HepG2 (cell line): ENCODE data around the gene AAMP. TPM values are rescaled to one million over a fixed set of nuclear protein-coding genes. Genes with fewer than 3 reads are reported as not detected.

Experiments used
- ATF7 ChIP-seq, 2 experiments: fragments of 450-650 bp in 1 of 2; sonication (generic) in 1 of 2; formaldehyde crosslinking in 1 of 2; IDR thresholded peaks; 2 replicates each; pipeline versions ENCODE4 v1.4.0 to v1.6.1; 2016 to 2020; ENCODE audit warnings: antibody characterized with exemption in 1 of 2, mild to moderate bottlenecking in 1 of 2, missing genetic modification reagents in 1 of 2
- ATF7-NPFF ChIP-seq: sonication (generic); formaldehyde crosslinking; IDR thresholded peaks from 2 replicates; pipeline ENCODE4 v1.8.1; 2023; ENCODE audit warnings: mild to moderate bottlenecking, low read depth, missing genetic modification reagents, moderate library complexity
- BCL6 ChIP-seq: IDR thresholded peaks from 2 replicates; pipeline ENCODE4 v1.6.1; 2016; ENCODE audit warnings: missing genetic modification reagents, missing compliant biosample characterization
- CEBPG ChIP-seq: IDR thresholded peaks from 2 replicates; pipeline ENCODE4 v1.6.1; 2016
- CHD4 ChIP-seq: fragments of 200-600 bp; sonication (generic); IDR thresholded peaks from 2 replicates; pipeline ENCODE4 v1.7.0; 2017; ENCODE audit warnings: mild to moderate bottlenecking, low read length, borderline replicate concordance
- DNMT3B ChIP-seq: conservative IDR thresholded peaks from 2 replicates; pipeline ENCODE4 v1.6.1; 2016; ENCODE audit warnings: missing biosample characterization, control low read depth
- FOXA3 ChIP-seq: IDR thresholded peaks from 2 replicates; pipeline ENCODE4 v1.6.1; 2016; ENCODE audit warnings: missing genetic modification reagents, missing compliant biosample characterization
- NR2F1 ChIP-seq, 2 experiments: fragments of 450-650 bp in 1 of 2; formaldehyde crosslinking in 1 of 2; IDR thresholded peaks; 2 replicates each; pipeline versions ENCODE4 v1.5.0 to v1.6.1; 2016 to 2020; ENCODE audit warnings: mild to moderate bottlenecking in 1 of 2, missing compliant biosample characterization in 1 of 2, missing genetic modification reagents in 1 of 2, moderate library complexity in 1 of 2
- SMYD3 ChIP-seq: sonication (generic); formaldehyde crosslinking; IDR thresholded peaks from 2 replicates; pipeline ENCODE4 v1.8.1; 2023; ENCODE audit warnings: mild to moderate bottlenecking, missing genetic modification reagents
- ZBTB1 ChIP-seq: sonication (generic); formaldehyde crosslinking; IDR thresholded peaks from 2 replicates; pipeline ENCODE4 v1.4.0; 2020; ENCODE audit warnings: missing genetic modification reagents, borderline replicate concordance
- ZBTB7B ChIP-seq: sonication (generic); formaldehyde crosslinking; IDR thresholded peaks from 2 replicates; pipeline ENCODE4 v1.4.0; 2020; ENCODE audit warnings: missing genetic modification reagents
- ZMAT3 ChIP-seq: sonication (generic); formaldehyde crosslinking; conservative IDR thresholded peaks from 2 replicates; pipeline ENCODE4 v1.7.0; 2021; ENCODE audit warnings: missing genetic modification reagents
- ZNF33B ChIP-seq: sonication (generic); formaldehyde crosslinking; IDR thresholded peaks from 2 replicates; pipeline ENCODE4 v1.5.1; 2020; ENCODE audit warnings: mild to moderate bottlenecking, missing genetic modification reagents
- ZNF382 ChIP-seq: sonication (generic); formaldehyde crosslinking; IDR thresholded peaks from 2 replicates; pipeline ENCODE4 v1.5.0; 2020; ENCODE audit warnings: missing genetic modification reagents, mild to moderate bottlenecking, borderline replicate concordance
- ZNF703 ChIP-seq: sonication (generic); formaldehyde crosslinking; IDR thresholded peaks from 2 replicates; pipeline ENCODE4 v1.5.1; 2020; ENCODE audit warnings: missing genetic modification reagents, mild to moderate bottlenecking, moderate library complexity, borderline replicate concordance
- polyA plus RNA-seq, 8 experiments: library from polyadenylated mRNA; depleted of rRNA in 3 of 8; stranded (reverse) in 7 of 8; unstranded in 1 of 8; fragments of >200 nt; fragmentation: Illumina TruSeq in 4 of 8; extraction: Trizol in 4 of 8; gene quantifications; 2 replicates each; pipeline versions ENCODE4 v1.2.1 to v1.2.3, GENCODE V29; 2011 to 2016; ENCODE audit warnings: low read depth in 4 of 8, missing spikeins in 1 of 8, mixed read lengths in 1 of 8; ENCODE audit not compliant: insufficient read depth in 1 of 8
- total RNA-seq, 5 experiments: library from RNA; depleted of rRNA; stranded (reverse); fragments of >200 nt; fragmentation: Illumina TruSeq; extraction: Trizol; gene quantifications; 2 replicates each; pipeline ENCODE4 v1.2.3, GENCODE V29; 2016; ENCODE audit warnings: low read depth in 1 of 5
- TF ChIP-seq, protein P1 (sequence below): sonication (generic); formaldehyde crosslinking; conservative IDR thresholded peaks from 2 replicates; pipeline ENCODE4 v1.4.0; 2020; ENCODE audit warnings: mild to moderate bottlenecking, missing genetic modification reagents, moderate library complexity
- TF ChIP-seq, protein P2 (sequence below): sonication (generic); formaldehyde crosslinking; IDR thresholded peaks from 2 replicates; pipeline ENCODE4 v1.8.1; 2023; ENCODE audit warnings: missing genetic modification reagents, inconsistent platforms, borderline replicate concordance
- TF ChIP-seq, protein P3 (sequence below): sonication (generic); formaldehyde crosslinking; IDR thresholded peaks from 2 replicates; pipeline ENCODE4 v1.5.1; 2020; ENCODE audit warnings: mild to moderate bottlenecking, missing genetic modification reagents, borderline replicate concordance
- TF ChIP-seq, protein P4 (sequence below): sonication (generic); formaldehyde crosslinking; IDR thresholded peaks from 2 replicates; pipeline ENCODE4 v1.5.0; 2020; ENCODE audit warnings: missing genetic modification reagents

AAMP gene
- total and polyA plus RNA-seq, 2 of the 13 experiments (the other 11 are each of a cell fraction or from before 2014, with no cell fraction given): 110 to 186 TPM

GRCh38 chr2:218245214-218245613 lies 24.7 kb downstream of the AAMP start (continued):
- peak in 1 of 2 experiments; percentile 18; a peak in 1 of 4 replicates for TF ChIP-seq NR2F1 (CRISPR knock-in tag; IDR thresholded peaks at IDR 0.05)
- no peak for TF ChIP-seq SMYD3 (CRISPR knock-in tag)
- TF ChIP-seq CEBPG: no peak
- TF ChIP-seq ATF7-NPFF (CRISPR knock-in tag): no peak
- TF ChIP-seq ATF7 (IDR thresholded peaks at IDR 0.05): no peak
- no peak for TF ChIP-seq ATF7 (CRISPR knock-in tag; IDR thresholded peaks at IDR 0.05)
- no peak for TF ChIP-seq DNMT3B (CRISPR knock-in tag)
- TF ChIP-seq, protein P1, sequence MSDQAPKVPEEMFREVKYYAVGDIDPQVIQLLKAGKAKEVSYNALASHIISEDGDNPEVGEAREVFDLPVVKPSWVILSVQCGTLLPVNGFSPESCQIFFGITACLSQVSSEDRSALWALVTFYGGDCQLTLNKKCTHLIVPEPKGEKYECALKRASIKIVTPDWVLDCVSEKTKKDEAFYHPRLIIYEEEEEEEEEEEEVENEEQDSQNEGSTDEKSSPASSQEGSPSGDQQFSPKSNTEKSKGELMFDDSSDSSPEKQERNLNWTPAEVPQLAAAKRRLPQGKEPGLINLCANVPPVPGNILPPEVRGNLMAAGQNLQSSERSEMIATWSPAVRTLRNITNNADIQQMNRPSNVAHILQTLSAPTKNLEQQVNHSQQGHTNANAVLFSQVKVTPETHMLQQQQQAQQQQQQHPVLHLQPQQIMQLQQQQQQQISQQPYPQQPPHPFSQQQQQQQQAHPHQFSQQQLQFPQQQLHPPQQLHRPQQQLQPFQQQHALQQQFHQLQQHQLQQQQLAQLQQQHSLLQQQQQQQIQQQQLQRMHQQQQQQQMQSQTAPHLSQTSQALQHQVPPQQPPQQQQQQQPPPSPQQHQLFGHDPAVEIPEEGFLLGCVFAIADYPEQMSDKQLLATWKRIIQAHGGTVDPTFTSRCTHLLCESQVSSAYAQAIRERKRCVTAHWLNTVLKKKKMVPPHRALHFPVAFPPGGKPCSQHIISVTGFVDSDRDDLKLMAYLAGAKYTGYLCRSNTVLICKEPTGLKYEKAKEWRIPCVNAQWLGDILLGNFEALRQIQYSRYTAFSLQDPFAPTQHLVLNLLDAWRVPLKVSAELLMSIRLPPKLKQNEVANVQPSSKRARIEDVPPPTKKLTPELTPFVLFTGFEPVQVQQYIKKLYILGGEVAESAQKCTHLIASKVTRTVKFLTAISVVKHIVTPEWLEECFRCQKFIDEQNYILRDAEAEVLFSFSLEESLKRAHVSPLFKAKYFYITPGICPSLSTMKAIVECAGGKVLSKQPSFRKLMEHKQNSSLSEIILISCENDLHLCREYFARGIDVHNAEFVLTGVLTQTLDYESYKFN (CRISPR knock-in tag): peak; percentile 59
- TF ChIP-seq FOXA3: no peak
- 0 out of 2 replicates have a peak, but pooled peaks have one; percentile 36 for TF ChIP-seq ZNF33B (CRISPR knock-in tag)
- no peak for TF ChIP-seq ZNF382 (CRISPR knock-in tag)
- no peak for TF ChIP-seq ZNF703 (CRISPR knock-in tag)
- TF ChIP-seq, protein P2, sequence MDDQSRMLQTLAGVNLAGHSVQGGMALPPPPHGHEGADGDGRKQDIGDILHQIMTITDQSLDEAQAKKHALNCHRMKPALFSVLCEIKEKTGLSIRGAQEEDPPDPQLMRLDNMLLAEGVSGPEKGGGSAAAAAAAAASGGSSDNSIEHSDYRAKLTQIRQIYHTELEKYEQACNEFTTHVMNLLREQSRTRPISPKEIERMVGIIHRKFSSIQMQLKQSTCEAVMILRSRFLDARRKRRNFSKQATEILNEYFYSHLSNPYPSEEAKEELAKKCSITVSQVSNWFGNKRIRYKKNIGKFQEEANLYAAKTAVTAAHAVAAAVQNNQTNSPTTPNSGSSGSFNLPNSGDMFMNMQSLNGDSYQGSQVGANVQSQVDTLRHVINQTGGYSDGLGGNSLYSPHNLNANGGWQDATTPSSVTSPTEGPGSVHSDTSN (CRISPR knock-in tag): no peak
- no peak for TF ChIP-seq CHD4
- TF ChIP-seq, protein P3, sequence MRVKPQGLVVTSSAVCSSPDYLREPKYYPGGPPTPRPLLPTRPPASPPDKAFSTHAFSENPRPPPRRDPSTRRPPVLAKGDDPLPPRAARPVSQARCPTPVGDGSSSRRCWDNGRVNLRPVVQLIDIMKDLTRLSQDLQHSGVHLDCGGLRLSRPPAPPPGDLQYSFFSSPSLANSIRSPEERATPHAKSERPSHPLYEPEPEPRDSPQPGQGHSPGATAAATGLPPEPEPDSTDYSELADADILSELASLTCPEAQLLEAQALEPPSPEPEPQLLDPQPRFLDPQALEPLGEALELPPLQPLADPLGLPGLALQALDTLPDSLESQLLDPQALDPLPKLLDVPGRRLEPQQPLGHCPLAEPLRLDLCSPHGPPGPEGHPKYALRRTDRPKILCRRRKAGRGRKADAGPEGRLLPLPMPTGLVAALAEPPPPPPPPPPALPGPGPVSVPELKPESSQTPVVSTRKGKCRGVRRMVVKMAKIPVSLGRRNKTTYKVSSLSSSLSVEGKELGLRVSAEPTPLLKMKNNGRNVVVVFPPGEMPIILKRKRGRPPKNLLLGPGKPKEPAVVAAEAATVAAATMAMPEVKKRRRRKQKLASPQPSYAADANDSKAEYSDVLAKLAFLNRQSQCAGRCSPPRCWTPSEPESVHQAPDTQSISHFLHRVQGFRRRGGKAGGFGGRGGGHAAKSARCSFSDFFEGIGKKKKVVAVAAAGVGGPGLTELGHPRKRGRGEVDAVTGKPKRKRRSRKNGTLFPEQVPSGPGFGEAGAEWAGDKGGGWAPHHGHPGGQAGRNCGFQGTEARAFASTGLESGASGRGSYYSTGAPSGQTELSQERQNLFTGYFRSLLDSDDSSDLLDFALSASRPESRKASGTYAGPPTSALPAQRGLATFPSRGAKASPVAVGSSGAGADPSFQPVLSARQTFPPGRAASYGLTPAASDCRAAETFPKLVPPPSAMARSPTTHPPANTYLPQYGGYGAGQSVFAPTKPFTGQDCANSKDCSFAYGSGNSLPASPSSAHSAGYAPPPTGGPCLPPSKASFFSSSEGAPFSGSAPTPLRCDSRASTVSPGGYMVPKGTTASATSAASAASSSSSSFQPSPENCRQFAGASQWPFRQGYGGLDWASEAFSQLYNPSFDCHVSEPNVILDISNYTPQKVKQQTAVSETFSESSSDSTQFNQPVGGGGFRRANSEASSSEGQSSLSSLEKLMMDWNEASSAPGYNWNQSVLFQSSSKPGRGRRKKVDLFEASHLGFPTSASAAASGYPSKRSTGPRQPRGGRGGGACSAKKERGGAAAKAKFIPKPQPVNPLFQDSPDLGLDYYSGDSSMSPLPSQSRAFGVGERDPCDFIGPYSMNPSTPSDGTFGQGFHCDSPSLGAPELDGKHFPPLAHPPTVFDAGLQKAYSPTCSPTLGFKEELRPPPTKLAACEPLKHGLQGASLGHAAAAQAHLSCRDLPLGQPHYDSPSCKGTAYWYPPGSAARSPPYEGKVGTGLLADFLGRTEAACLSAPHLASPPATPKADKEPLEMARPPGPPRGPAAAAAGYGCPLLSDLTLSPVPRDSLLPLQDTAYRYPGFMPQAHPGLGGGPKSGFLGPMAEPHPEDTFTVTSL (CRISPR knock-in tag): no peak
- peak; percentile 49; the same call in 1 of the 2 replicates for TF ChIP-seq ZBTB7B (CRISPR knock-in tag)
- no peak for TF ChIP-seq ZBTB1 (CRISPR knock-in tag)
- no peak for TF ChIP-seq ZMAT3 (CRISPR knock-in tag)
- 0 out of 2 replicates have a peak, but pooled peaks have one; percentile 29 for TF ChIP-seq BCL6
- TF ChIP-seq, protein P4, sequence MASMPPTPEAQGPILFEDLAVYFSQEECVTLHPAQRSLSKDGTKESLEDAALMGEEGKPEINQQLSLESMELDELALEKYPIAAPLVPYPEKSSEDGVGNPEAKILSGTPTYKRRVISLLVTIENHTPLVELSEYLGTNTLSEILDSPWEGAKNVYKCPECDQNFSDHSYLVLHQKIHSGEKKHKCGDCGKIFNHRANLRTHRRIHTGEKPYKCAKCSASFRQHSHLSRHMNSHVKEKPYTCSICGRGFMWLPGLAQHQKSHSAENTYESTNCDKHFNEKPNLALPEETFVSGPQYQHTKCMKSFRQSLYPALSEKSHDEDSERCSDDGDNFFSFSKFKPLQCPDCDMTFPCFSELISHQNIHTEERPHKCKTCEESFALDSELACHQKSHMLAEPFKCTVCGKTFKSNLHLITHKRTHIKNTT (CRISPR knock-in tag): no peak
